Tibial nerve (tissue), 4 donors: ENCODE data around the gene PIK3CD. TPM values are rescaled to one million over a fixed set of nuclear protein-coding genes. Genes with fewer than 3 reads are reported as not detected.

Experiments
- DNase-seq, 2 donors: peaks; one replicate each; pipeline ENCODE4 v3.0.0-alpha.2; 2019; ENCODE audit warnings: low spot score in 2 of 2
- H3K27ac ChIP-seq, 4 donors: fragments of 200-600 bp; sonication (generic) in 3 of 4; one replicate each; pipeline ENCODE4 v1.5.1; 2017 to 2019; ENCODE audit warnings: mild to moderate bottlenecking in 1 of 4
- H3K27me3 ChIP-seq, 2 donors: fragments of 200-600 bp; sonication (generic) in 1 of 2; one replicate each; pipeline versions ENCODE4 v1.5.1 to v1.6.0; 2017 to 2019
- H3K36me3 ChIP-seq, 3 donors: fragments of 200-600 bp; sonication (generic); one replicate each; pipeline ENCODE4 v1.5.1; 2018 to 2019
- H3K4me1 ChIP-seq, 4 donors: fragments of 200-600 bp; sonication (generic) in 3 of 4; one replicate each; pipeline ENCODE4 v1.5.1; 2017 to 2019
- H3K4me3 ChIP-seq, 4 donors: fragments of 200-600 bp; sonication (generic) in 3 of 4; one replicate each; pipeline ENCODE4 v1.5.1; 2017 to 2019; ENCODE audit warnings: mild to moderate bottlenecking in 1 of 4, moderate library complexity in 1 of 4
- H3K9me3 ChIP-seq, 4 donors: fragments of 200-600 bp; sonication (generic) in 3 of 4; one replicate each; pipeline ENCODE4 v1.5.1; 2017 to 2019
- CTCF ChIP-seq, 5 experiments: fragments of 200-600 bp in 3 of 5; fragments of 450-650 bp in 2 of 5; sonication (generic) in 3 of 5; IDR thresholded peaks; one replicate each; pipeline ENCODE4 v1.5.1; 2016 to 2019; ENCODE audit warnings: antibody characterized with exemption in 5 of 5, mild to moderate bottlenecking in 3 of 5, moderate library complexity in 2 of 5
- EP300 ChIP-seq, 2 donors: sonication (generic); formaldehyde crosslinking; IDR thresholded peaks; one replicate each; pipeline ENCODE4 v1.6.1; 2017; ENCODE audit warnings: antibody characterized with exemption in 2 of 2, mild to moderate bottlenecking in 1 of 2
- POLR2A ChIP-seq, 2 donors: fragments of 450-650 bp; IDR thresholded peaks; one replicate each; pipeline ENCODE4 v1.6.1; 2017; ENCODE audit warnings: antibody characterized with exemption in 2 of 2, mild to moderate bottlenecking in 2 of 2, moderate library complexity in 2 of 2
- WGBS, 2 donors: methylation state at CpG; one replicate each; pipeline ENCODE4 v1.1.5; 2018; 5-methylcytosine and 5-hydroxymethylcytosine counted together
- total RNA-seq, 4 donors: library from RNA; depleted of rRNA; stranded (reverse); fragments of >200 nt; gene quantifications; one replicate each; pipeline ENCODE4 v1.1.0, GENCODE V29; 2016

The PIK3CD gene
- total RNA-seq, 4 donors from 2014 or later, result 6.9 to 18.0 (median 10.2) TPM

GRCh38 chr1:9612871-9613624 lies 38.5 kb upstream of the PIK3CD start:
- Histone ChIP-seq H3K9me3 (no peaks in the 10 kb centered on the region), H3K36me3 (peaks cover 0 to 60% (median 0%) of the 10 kb centered on the region in 3 donors), H3K27me3 (peaks cover 0 to 1% of the 10 kb centered on the region in 2 donors), H3K4me1 (no peaks in the 10 kb centered on the region), H3K27ac (no peak overlapping the region), H3K4me3 (no peak overlapping the region)
- DNase-seq, result no peak
- no peak for TF ChIP-seq EP300 (IDR thresholded peaks at IDR 0.05)
- no peak for TF ChIP-seq POLR2A (IDR thresholded peaks at IDR 0.05)
- no peak for TF ChIP-seq CTCF (IDR thresholded peaks at IDR 0.05)
- WGBS, 2 donors, result 89 to 90% methylated on average over 10 to 19 of the region's 20 CpGs

- Histone ChIP-seq H3K4me1 (no peaks in the 10 kb centered on the region), H3K9me3 (no peaks in the 10 kb centered on the region), H3K27me3 (peaks cover 0 to 7% of the 10 kb centered on the region in 2 donors), H3K36me3 (peaks cover 0 to 53% (median 0%) of the 10 kb centered on the region in 3 donors), H3K4me3 (no peak overlapping the region), H3K27ac (no peak overlapping the region)
- DNase-seq, result no peak
- no peak for TF ChIP-seq CTCF (IDR thresholded peaks at IDR 0.05)
- TF ChIP-seq EP300 (IDR thresholded peaks at IDR 0.05), result no peak
- no peak for TF ChIP-seq POLR2A (IDR thresholded peaks at IDR 0.05)
- WGBS, 2 donors, result 78 to 83% methylated on average over 15 of the region's 17 CpGs
Measured at GRCh38 chr1:9613625-9614299, 37.8 kb upstream of the PIK3CD start.

GRCh38 chr1:9615316-9616063 lies 36.0 kb upstream of the PIK3CD start:
- no peak overlapping the region for H3K4me3 ChIP-seq
- H3K4me1 ChIP-seq, result no peaks in the 10 kb centered on the region
- H3K36me3 ChIP-seq, result peaks cover 0 to 36% (median 0%) of the 10 kb centered on the region in 3 donors
- peaks cover 0 to 14% of the 10 kb centered on the region in 2 donors for H3K27me3 ChIP-seq
- H3K27ac ChIP-seq, result no peak overlapping the region
- TF ChIP-seq CTCF (IDR thresholded peaks at IDR 0.05), result peak in 4 of 5 experiments; percentile 32 to 53 (median 46)
- TF ChIP-seq POLR2A (IDR thresholded peaks at IDR 0.05), result no peak
- H3K9me3 ChIP-seq, result no peaks in the 10 kb centered on the region
- no peak for DNase-seq
- WGBS, 2 donors, result 43 to 46% methylated on average over 14 to 16 of the region's 16 CpGs

- no peak for TF ChIP-seq EP300 (IDR thresholded peaks at IDR 0.05)
- TF ChIP-seq CTCF (IDR thresholded peaks at IDR 0.05), result no peak
- no peak for TF ChIP-seq POLR2A (IDR thresholded peaks at IDR 0.05)
Measured at GRCh38 chr1:9618909-9619679, 32.4 kb upstream of the PIK3CD start.

More at GRCh38 chr1:9618909-9619679, 32.4 kb upstream of the PIK3CD start:
- Histone ChIP-seq H3K4me3 (no peak overlapping the region), H3K27me3 (peaks cover 0 to 14% of the 10 kb centered on the region in 2 donors), H3K9me3 (no peaks in the 10 kb centered on the region), H3K36me3 (no peaks in the 10 kb centered on the region), H3K4me1 (no peaks in the 10 kb centered on the region), H3K27ac (no peak overlapping the region)
- no peak for DNase-seq
- WGBS, 2 donors, result 61 to 72% methylated on average over 18 of the region's 18 CpGs
